AG09309 (cell line): ENCODE data around the gene YAP1.

Experiments
- DNase-seq: peaks from one replicate; pipeline ENCODE4 v3.0.0-alpha.2; 2010; ENCODE audit warnings: low read depth
- H3K4me3 ChIP-seq: 2 replicates; pipeline ENCODE4 v1.5.1; 2011; ENCODE audit warnings: mild to moderate bottlenecking, low read depth, low read length, moderate library complexity; ENCODE audit not compliant: control insufficient read depth
- CTCF ChIP-seq: IDR thresholded peaks from 2 replicates; pipeline ENCODE4 v1.5.1; 2011; ENCODE audit warnings: mild to moderate bottlenecking, low read depth, low read length, inconsistent platforms; ENCODE audit not compliant: insufficient read depth, control insufficient read depth; ENCODE audit errors: missing control alignments

YAP1 gene

GRCh38 chr11:102229510-102230123 is 119.4 kb downstream of the YAP1 start:
- no peak overlapping the region for H3K4me3 ChIP-seq
- DNase-seq, result no peak
- no peak for TF ChIP-seq CTCF

- no peak for TF ChIP-seq CTCF
- H3K4me3 ChIP-seq, result no peak overlapping the region
- no peak for DNase-seq
Observed at GRCh38 chr11:102230186-102230585, 119.9 kb downstream of the YAP1 start.

- no peak for TF ChIP-seq CTCF
- H3K4me3 ChIP-seq, result no peak overlapping the region
- DNase-seq, result no peak
Observed at GRCh38 chr11:102230911-102231310, 120.7 kb downstream of the YAP1 start.

- TF ChIP-seq CTCF, result no peak
- no peak overlapping the region for H3K4me3 ChIP-seq
- DNase-seq, result no peak
Observed at GRCh38 chr11:102234779-102235439, 124.7 kb downstream of the YAP1 start.

GRCh38 chr11:102237096-102237735 is 127.0 kb downstream of the YAP1 start:
- DNase-seq, result no peak
- no peak for TF ChIP-seq CTCF
- no peak overlapping the region for H3K4me3 ChIP-seq

GRCh38 chr11:102238391-102238821 is 128.2 kb downstream of the YAP1 start:
- no peak for TF ChIP-seq CTCF
- no peak overlapping the region for H3K4me3 ChIP-seq
- DNase-seq, result no peak
